SK-N-SH (cell line): ENCODE data around the gene CREBL2. TPM values are rescaled to one million over a fixed set of nuclear protein-coding genes. Genes with fewer than 3 reads are reported as not detected.

Experiments
- CTCF ChIA-PET: fragments of 300-600, 350-600 bp; formaldehyde crosslinking; extraction: SDS; loops from one replicate; lab custom pipeline; 2021; lab: Yijun Ruan, JAX
- POLR2A ChIA-PET: fragments of 350-600 bp; sonication (Branson Sonifier 250); formaldehyde crosslinking; extraction: SDS; loops from one replicate; lab custom pipeline; 2020; ENCODE audit warnings: antibody characterized with exemption, inconsistent platforms; lab: Yijun Ruan, JAX
- DNase-seq: peaks from one replicate; pipeline ENCODE4 v3.0.0; 2012
- H2AFZ ChIP-seq: fragments of 200-600 bp; sonication (generic); 2 replicates; pipeline ENCODE4 v1.8.1; 2016; ENCODE audit warnings: antibody characterized with exemption, mild to moderate bottlenecking, low read depth
- H3F3A ChIP-seq: fragments of 200-600 bp; sonication (generic); replicated peaks from 2 replicates; pipeline ENCODE3; 2016; ENCODE audit warnings: antibody characterized with exemption, mild to moderate bottlenecking; ENCODE audit not compliant: insufficient read depth
- H3K27ac ChIP-seq, 2 experiments: fragments of 200-500 bp in 1 of 2; fragments of 200-600 bp in 1 of 2; sonication (Bioruptor generic) in 1 of 2; sonication (generic), shearing (Covaris generic) in 1 of 2; 2 replicates each; pipeline versions ENCODE4 v1.5.1 to v1.6.1; 2014 to 2016; ENCODE audit warnings: low read depth in 2 of 2, inconsistent platforms in 1 of 2, low read length in 1 of 2, mild to moderate bottlenecking in 1 of 2, mixed read lengths in 1 of 2
- H3K27me3 ChIP-seq: fragments of 200-600 bp; sonication (generic), shearing (Covaris generic); 2 replicates; pipeline ENCODE4 v1.6.1; 2016; ENCODE audit warnings: mixed run types; ENCODE audit not compliant: insufficient read depth
- H3K36me3 ChIP-seq, 2 experiments: fragments of 200-500 bp in 1 of 2; fragments of 200-600 bp in 1 of 2; sonication (Bioruptor generic) in 1 of 2; sonication (generic) in 1 of 2; replicated peaks in 1 of 2; 2 replicates each; pipeline versions ENCODE3 to v1.5.1; 2014 to 2016; ENCODE audit warnings: low read length in 1 of 2, mild to moderate bottlenecking in 1 of 2; ENCODE audit not compliant: insufficient read depth in 2 of 2, control insufficient read depth in 1 of 2
- H3K4me1 ChIP-seq, 2 experiments: fragments of 200-500 bp in 1 of 2; fragments of 200-600 bp in 1 of 2; sonication (Bioruptor generic) in 1 of 2; sonication (generic), shearing (Covaris generic) in 1 of 2; 2 replicates each; pipeline versions ENCODE4 v1.5.1 to v1.6.1; 2014 to 2016; ENCODE audit warnings: low read depth in 1 of 2, low read length in 1 of 2, mixed run types in 1 of 2; ENCODE audit not compliant: insufficient read depth in 2 of 2, control insufficient read depth in 1 of 2
- H3K4me2 ChIP-seq: fragments of 200-600 bp; sonication (generic), shearing (Covaris generic); 2 replicates; pipeline ENCODE4 v1.6.1; 2017; ENCODE audit warnings: mixed run types
- H3K4me3 ChIP-seq, 2 experiments: fragments of 200-500 bp in 1 of 2; fragments of 200-600 bp in 1 of 2; sonication (Bioruptor generic) in 1 of 2; sonication (generic), shearing (Covaris generic) in 1 of 2; 2 replicates each; pipeline versions ENCODE4 v1.5.1 to v1.8.1; 2014 to 2016; ENCODE audit warnings: low read depth in 2 of 2, inconsistent platforms in 1 of 2, low read length in 1 of 2, mild to moderate bottlenecking in 1 of 2, mixed read lengths in 1 of 2, moderate library complexity in 1 of 2
- H3K79me2 ChIP-seq: fragments of 200-600 bp; sonication (generic); 2 replicates; pipeline ENCODE4 v1.8.1; 2017; ENCODE audit warnings: mild to moderate bottlenecking; ENCODE audit not compliant: insufficient read depth
- H3K9ac ChIP-seq: fragments of 200-600 bp; sonication (generic); 2 replicates; pipeline ENCODE4 v1.6.1; 2017; ENCODE audit warnings: mixed run types
- H3K9me2 ChIP-seq: fragments of 200-600 bp; sonication (generic); 2 replicates; pipeline ENCODE4 v1.6.1; 2017; ENCODE audit warnings: mixed run types
- H3K9me3 ChIP-seq: fragments of 200-600 bp; sonication (generic); 2 replicates; pipeline ENCODE4 v1.6.1; 2017; ENCODE audit warnings: mixed run types, mild to moderate bottlenecking, moderate library complexity
- H4K20me1 ChIP-seq: fragments of 200-600 bp; sonication (generic); 2 replicates; pipeline ENCODE4 v1.6.1; 2017; ENCODE audit warnings: mild to moderate bottlenecking, mixed run types; ENCODE audit not compliant: insufficient read depth
- CHD2 ChIP-seq: fragments of 150-350 bp; IDR thresholded peaks from 2 replicates; pipeline ENCODE4 v1.6.1; 2018; ENCODE audit warnings: low read length; ENCODE audit not compliant: partially characterized antibody
- CTCF ChIP-seq: fragments of 200-600 bp; sonication (generic); IDR thresholded peaks from 2 replicates; pipeline ENCODE4 v1.6.1; 2017; ENCODE audit warnings: antibody characterized with exemption, mild to moderate bottlenecking, moderate library complexity
- EP300 ChIP-seq, 2 experiments: IDR thresholded peaks; 2 replicates each; pipeline versions ENCODE4 v1.4.0 to v1.6.1; 2012; ENCODE audit warnings: borderline replicate concordance in 1 of 2, low read depth in 1 of 2, low read length in 1 of 2
- FOSL2 ChIP-seq: IDR thresholded peaks from 2 replicates; pipeline ENCODE4 v1.4.0; 2012; ENCODE audit warnings: low read depth, mild to moderate bottlenecking, moderate library complexity, borderline replicate concordance
- FOXJ3 ChIP-seq: sonication (generic); formaldehyde crosslinking; IDR thresholded peaks from 2 replicates; pipeline ENCODE4 v1.5.1; 2020; ENCODE audit warnings: mild to moderate bottlenecking, missing genetic modification reagents
- GABPA ChIP-seq: IDR thresholded peaks from 2 replicates; pipeline ENCODE4 v1.4.0; 2012; ENCODE audit warnings: low read depth, mild to moderate bottlenecking
- IRF3 ChIP-seq: fragments of 150-350 bp; IDR thresholded peaks from 2 replicates; pipeline ENCODE4 v1.6.1; 2016; ENCODE audit warnings: mild to moderate bottlenecking, low read depth, low read length
- JUND ChIP-seq: IDR thresholded peaks from 2 replicates; pipeline ENCODE4 v1.4.0; 2012
- MAX ChIP-seq: IDR thresholded peaks from 2 replicates; pipeline ENCODE4 v1.4.0; 2012; ENCODE audit warnings: low read depth
- PBX3 ChIP-seq: IDR thresholded peaks from 2 replicates; pipeline ENCODE4; 2012
- POLR2AphosphoS5 ChIP-seq: IDR thresholded peaks from 2 replicates; pipeline ENCODE4 v1.6.1; 2012; ENCODE audit warnings: low read depth, low read length
- RAD21 ChIP-seq: IDR thresholded peaks from 2 replicates; pipeline ENCODE4 v1.6.1; 2012; ENCODE audit warnings: mild to moderate bottlenecking, low read length
- RFX5 ChIP-seq: IDR thresholded peaks from 2 replicates; pipeline ENCODE4 v1.6.1; 2012; ENCODE audit warnings: mild to moderate bottlenecking, improper control_type of control experiment, low read length
- RXRA ChIP-seq: IDR thresholded peaks from 2 replicates; pipeline ENCODE4 v1.4.0; 2012; ENCODE audit warnings: low read depth, mild to moderate bottlenecking, borderline replicate concordance
- SIN3A ChIP-seq: IDR thresholded peaks from 2 replicates; pipeline ENCODE4 v1.6.1; 2012; ENCODE audit warnings: low read depth, mild to moderate bottlenecking, low read length, moderate library complexity, borderline replicate concordance
- SMC3 ChIP-seq: IDR thresholded peaks from 2 replicates; pipeline ENCODE4 v1.6.1; 2012; ENCODE audit warnings: low read depth, low read length, improper control_type of control experiment
- TAF1 ChIP-seq: IDR thresholded peaks from 2 replicates; pipeline ENCODE4 v1.6.1; 2012; ENCODE audit warnings: low read depth, mild to moderate bottlenecking, low read length, moderate library complexity, borderline replicate concordance
- TCF12 ChIP-seq: IDR thresholded peaks from 2 replicates; pipeline ENCODE4 v1.4.0; 2012
- TEAD4 ChIP-seq: IDR thresholded peaks from 2 replicates; pipeline ENCODE4 v1.4.0; 2012; ENCODE audit warnings: mild to moderate bottlenecking, borderline replicate concordance; ENCODE audit not compliant: insufficient read depth
- USF2 ChIP-seq: fragments of 150-350 bp; IDR thresholded peaks from 2 replicates; pipeline ENCODE4 v1.6.1; 2017; ENCODE audit warnings: antibody characterized with exemption, low read length, low read depth, borderline replicate concordance
- WGBS: methylation state at CpG from one replicate; pipeline ENCODE4 v1.1.6; 2017; ENCODE audit warnings: low lambda C conversion rate; 5-methylcytosine and 5-hydroxymethylcytosine counted together
- polyA plus RNA-seq, 3 experiments: library from polyadenylated mRNA; depleted of rRNA; stranded (reverse); fragments of >200 nt; gene quantifications; 2 replicates each; pipeline ENCODE4 v1.2.3, GENCODE V29; 2012

Gene CREBL2
- polyA plus RNA-seq, 1 of the 3 experiments (the other 2 are of a cell fraction), result 12.6 TPM

GRCh38 chr12:12614342-12614741 lies 2.7 kb downstream of the CREBL2 start:
- H3F3A ChIP-seq, result peaks cover 13% of the 10 kb centered on the region
- no peak overlapping the region for H3K4me2 ChIP-seq
- 92% methylated on average over 4 of the region's 4 CpGs for WGBS
- H3K36me3 ChIP-seq, result no peaks in the 10 kb centered on the region
- H3K4me1 ChIP-seq, result peaks cover 6 to 9% of the 10 kb centered on the region in 2 experiments; a peak in 2 of 4 replicates
- no peak for DNase-seq
- ChIA-PET POLR2A (no interaction called here), CTCF (no interaction called here)
- peaks cover 42% of the 10 kb centered on the region for H3K79me2 ChIP-seq
- no peak overlapping the region for H3K9ac ChIP-seq
- no peaks in the 10 kb centered on the region for H3K9me3 ChIP-seq
- no peaks in the 10 kb centered on the region for H3K9me2 ChIP-seq
- no peak overlapping the region for H3K27ac ChIP-seq
- no peak overlapping the region for H3K4me3 ChIP-seq
- no peaks in the 10 kb centered on the region for H4K20me1 ChIP-seq
- no peaks in the 10 kb centered on the region for H3K27me3 ChIP-seq
- no peak overlapping the region for H2AFZ ChIP-seq
- no peak for TF ChIP-seq TAF1
- no peak for TF ChIP-seq RFX5
- TF ChIP-seq TCF12, result no peak
- TF ChIP-seq CHD2, result no peak
- no peak for TF ChIP-seq MAX
- TF ChIP-seq FOXJ3, result no peak
- no peak for TF ChIP-seq POLR2AphosphoS5
- no peak for TF ChIP-seq JUND
- TF ChIP-seq CTCF, result no peak
- TF ChIP-seq FOSL2, result no peak
- no peak for TF ChIP-seq TEAD4
- TF ChIP-seq USF2, result no peak
- TF ChIP-seq RAD21, result no peak
- no peak for TF ChIP-seq SIN3A
- no peak for TF ChIP-seq RXRA

GRCh38 chr12:12616512-12617310 lies 5.0 kb downstream of the CREBL2 start:
- TF ChIP-seq GABPA (no peak), PBX3 (no peak), SMC3 (no peak), IRF3 (no peak), EP300 (IDR thresholded peaks at IDR 0.05; ENCODE audit: borderline replicate concordance in 1 of 2, low read depth in 1 of 2, low read length in 1 of 2) (no peak), RXRA (no peak), RFX5 (no peak), FOSL2 (no peak)
- H3F3A ChIP-seq, result peaks cover 4% of the 10 kb centered on the region
- no peaks in the 10 kb centered on the region for H3K36me3 ChIP-seq
- no peaks in the 10 kb centered on the region for H3K27me3 ChIP-seq
- H3K27ac ChIP-seq, result no peak overlapping the region
- H3K9ac ChIP-seq, result no peak overlapping the region
- CTCF ChIA-PET, result interaction anchor here (0.7 to 0.8 kb wide), 2 partner anchors 13 to 39 kb away, joined by 3 read pairs; no protein-coding TSS in a partner anchor
- H3K4me1 ChIP-seq, result peaks cover 6 to 7% of the 10 kb centered on the region in 2 experiments; a peak in 2 of 4 replicates
- H3K9me3 ChIP-seq, result no peaks in the 10 kb centered on the region
- no peak overlapping the region for H3K4me3 ChIP-seq
- whole genome bisulfite sequencing, result 77% methylated on average over 4 of the region's 4 CpGs
- no peaks in the 10 kb centered on the region for H4K20me1 ChIP-seq
- DNase-seq, result no peak
- H2AFZ ChIP-seq, result no peak overlapping the region
- POLR2A ChIA-PET, result no interaction called here
- H3K9me2 ChIP-seq, result no peaks in the 10 kb centered on the region
- H3K4me2 ChIP-seq, result no peak overlapping the region
- peaks cover 42% of the 10 kb centered on the region for H3K79me2 ChIP-seq
